Stimulated activated naive CD4-positive, alpha-beta T cell (primary cell): ENCODE data around the gene RIPOR3.
"Not testable (repeated sequence)": the region's sequence is repeated elsewhere in the genome, so short reads cannot be mapped to it uniquely, and the experiment has no call there.

Experiments
- DNase-seq, 6 experiments: peaks; one replicate each; lab custom pipeline; 2025; lab: John Stamatoyannopoulos, UW

Gene RIPOR3

GRCh38 chr20:50724851-50725723, 33.7 kb upstream of the RIPOR3 start:
- DNase-seq = no peak

DNA sequence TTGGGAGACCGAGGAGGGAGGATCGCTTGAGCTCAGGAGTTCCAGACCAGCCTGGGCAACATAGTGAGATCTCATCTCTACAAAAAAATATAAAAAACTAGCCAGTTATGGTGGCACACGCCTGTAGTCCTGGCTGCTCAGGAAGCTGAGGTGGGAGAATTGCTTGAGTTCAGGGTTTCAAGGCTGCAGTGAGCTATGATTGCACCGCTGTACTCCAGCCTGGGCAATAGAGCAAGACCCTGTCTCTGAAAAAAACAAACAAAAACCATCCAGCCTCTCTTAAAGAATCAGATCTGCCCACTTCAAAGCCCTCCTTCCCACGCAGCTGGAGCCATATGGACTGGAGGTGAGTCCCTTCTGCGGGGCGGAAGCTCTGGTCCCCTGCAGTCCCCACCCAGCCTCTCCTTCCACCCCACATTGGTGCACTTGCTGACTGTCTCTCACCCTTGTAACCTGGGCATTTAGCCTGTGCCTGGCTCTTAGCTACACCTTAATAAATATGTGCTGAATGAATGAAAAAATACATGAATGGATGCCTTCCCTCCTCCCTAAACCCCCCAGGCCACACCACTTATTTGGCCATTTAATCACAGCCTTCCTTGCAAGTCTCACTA, 32.9 kb upstream of the RIPOR3 start:
- no peak for DNase-seq

- DNase-seq = no peak
These were observed 32.3 kb upstream of the RIPOR3 start for GRCh38 chr20:50723672-50724071.

- DNase-seq = no peak
These were observed 31.2 kb upstream of the RIPOR3 start for GRCh38 chr20:50722424-50723155.

DNA sequence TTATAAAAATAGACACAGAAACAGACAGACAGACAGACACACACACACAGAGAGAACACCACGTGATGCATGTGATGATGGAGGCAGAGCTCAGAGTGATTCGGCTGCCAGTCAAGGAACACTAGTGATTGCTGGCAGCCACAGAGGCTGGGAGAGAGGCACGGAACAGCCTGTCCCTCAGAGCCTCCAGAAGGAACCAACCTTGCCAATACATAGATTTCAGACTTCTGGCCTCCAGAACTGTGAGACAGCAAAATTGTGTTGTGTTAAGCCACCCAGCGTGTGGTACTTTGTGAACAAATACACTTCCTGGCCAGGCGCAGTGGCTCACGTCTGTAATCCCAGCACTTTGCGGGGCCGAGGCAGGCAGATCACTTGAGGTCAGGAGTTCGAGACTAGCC, 30.5 kb upstream of the RIPOR3 start:
- DNase-seq = no peak

GRCh38 chr20:50720582-50720981, 29.2 kb upstream of the RIPOR3 start:
- DNase-seq = no peak

- DNase-seq = no peak
These were observed 28.7 kb upstream of the RIPOR3 start for GRCh38 chr20:50720026-50720425.

DNA sequence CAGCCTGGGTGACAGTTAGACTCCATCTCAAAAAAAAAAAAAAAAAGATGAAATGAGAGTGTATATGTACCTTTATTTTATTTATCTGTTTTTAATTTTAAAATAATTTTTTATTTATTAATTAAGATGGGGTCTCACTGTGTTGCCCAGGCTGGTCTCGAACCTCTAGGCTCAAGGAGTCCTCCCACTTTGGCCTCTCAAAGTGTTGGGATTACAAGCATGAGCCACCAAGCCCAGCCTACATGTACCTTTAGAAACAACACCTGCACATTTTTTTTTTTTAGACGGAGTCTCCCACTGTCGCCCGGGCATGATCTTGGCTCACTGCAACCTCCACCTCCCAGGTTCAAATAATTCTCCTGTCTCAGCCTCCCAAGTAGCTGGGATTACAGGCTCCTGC, 28.0 kb upstream of the RIPOR3 start:
- DNase-seq = no peak

DNA sequence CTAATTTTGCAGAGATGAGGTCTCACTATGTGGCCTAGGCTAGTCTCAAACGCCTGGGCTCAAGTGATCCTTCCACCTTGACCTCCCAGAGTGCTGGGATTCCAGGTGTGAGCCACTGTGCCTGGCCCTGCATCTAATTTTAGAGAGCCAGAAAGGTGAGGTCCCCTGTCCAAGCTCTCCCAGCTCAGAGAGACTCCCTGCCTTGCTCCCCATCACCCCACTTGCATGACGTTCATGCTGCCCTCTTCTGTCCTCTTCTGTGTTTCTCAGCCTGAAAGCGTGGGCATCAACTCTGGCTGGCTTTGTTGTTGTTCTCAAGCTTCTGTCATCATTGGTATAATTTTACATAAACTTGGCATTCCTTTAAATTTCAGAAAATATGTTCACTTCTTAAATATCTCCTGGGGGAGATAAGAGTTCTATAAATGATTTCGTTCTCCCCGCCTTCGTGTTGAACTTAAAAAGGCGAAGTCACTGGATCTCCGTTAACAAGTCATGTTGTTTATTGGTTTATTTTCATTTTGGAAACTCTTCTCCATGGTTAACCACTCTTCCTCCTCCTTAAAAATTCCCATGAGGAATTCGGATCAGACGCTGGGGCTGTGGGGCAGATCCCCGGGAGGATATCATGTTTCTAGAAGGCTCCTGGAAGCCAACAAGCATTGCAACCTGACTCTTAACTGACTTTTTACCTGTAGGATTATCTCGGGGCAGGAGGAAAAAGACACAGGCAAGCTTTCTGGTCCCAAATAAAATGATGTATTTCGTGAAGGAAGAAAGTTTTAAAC, 26.8 kb upstream of the RIPOR3 start:
- no peak for DNase-seq

- no peak for DNase-seq
These were observed 26.0 kb upstream of the RIPOR3 start for GRCh38 chr20:50717312-50717711.

- no peak for DNase-seq
These were observed 25.2 kb upstream of the RIPOR3 start for GRCh38 chr20:50716518-50716917.

DNA sequence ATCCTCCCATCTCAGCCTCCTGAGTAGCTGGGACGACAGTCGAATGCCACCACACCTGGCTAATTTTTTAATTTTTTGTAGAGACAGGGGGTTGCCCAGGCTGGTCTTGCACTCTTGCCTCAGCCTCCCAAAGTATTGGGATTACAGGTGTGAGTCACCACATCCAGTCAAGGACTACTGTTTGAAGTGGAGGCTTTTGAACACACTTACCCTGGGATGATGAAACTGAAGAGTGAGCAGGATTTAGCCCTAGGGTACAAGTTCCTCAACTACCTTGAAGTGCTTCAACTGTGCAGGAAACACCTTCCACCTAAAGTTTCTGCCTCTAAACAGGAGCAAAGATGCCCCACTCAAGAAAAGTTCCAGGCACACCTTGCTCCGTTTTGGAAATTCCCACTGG, 24.4 kb upstream of the RIPOR3 start:
- no peak for DNase-seq

DNA sequence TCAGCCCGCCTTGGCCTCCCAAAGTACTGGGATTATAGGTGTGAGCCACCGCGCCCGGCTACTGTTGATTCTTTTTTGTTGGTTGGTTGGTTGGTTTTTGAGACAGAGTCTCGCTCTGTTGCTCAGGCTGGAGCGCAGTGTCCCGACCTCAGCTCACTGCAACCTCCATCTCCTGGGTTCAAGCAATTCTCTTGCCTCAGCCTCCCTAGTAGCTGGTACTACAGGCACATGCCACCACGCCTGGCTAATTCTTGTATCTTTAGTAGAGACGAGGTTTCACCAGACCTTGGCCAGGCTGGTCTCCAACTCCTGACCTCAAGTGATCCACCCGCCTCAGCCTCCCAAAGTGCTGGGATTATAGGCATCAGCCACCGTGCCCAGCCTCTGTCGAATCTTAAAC, 23.1 kb upstream of the RIPOR3 start:
- DNase-seq = not testable (repeated sequence)

- DNase-seq = no peak
These were observed 22.3 kb upstream of the RIPOR3 start for GRCh38 chr20:50713657-50714101.

DNA sequence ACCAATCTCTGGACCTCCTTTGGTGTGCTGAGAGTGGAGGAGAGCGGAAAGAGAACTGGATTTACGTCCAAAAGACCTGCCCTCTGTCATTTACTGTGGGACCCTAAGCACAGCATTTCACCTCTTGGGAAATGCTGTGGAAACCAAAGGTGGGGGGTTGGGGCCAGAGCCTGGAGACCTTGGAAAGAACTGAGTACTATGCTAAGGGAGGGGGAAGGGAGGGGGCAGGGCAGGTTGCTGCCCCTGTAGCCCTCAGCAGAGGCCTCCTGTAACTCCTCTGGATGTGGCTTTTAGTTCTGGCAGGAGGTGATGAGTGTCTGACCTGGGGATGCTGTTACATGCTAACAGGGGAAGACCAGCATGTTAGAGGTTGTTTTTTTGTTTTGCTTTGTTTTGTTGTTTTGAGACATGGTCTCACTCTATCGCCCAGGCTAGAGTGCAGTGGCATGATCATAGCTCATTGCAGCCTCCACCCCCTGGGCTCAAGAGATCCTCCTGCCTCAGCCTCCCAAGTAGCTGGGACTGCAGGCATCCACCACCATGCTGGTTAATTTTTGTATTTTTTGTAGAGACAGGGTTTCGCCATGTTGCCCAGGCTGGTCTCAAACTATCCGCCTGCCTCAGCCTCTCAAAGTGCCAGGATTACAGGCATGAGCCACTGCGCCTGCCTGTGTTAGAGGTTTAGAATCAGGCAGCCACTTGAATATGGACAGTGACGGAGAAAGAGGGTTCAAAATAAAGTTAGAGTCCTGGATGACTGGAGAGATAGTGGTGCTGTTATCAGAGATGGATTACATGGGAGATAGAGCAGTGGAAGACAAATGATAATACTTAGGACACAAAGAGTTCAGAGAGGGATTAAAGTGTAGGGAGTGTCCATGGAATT, 21.7 kb upstream of the RIPOR3 start:
- no peak for DNase-seq

DNA sequence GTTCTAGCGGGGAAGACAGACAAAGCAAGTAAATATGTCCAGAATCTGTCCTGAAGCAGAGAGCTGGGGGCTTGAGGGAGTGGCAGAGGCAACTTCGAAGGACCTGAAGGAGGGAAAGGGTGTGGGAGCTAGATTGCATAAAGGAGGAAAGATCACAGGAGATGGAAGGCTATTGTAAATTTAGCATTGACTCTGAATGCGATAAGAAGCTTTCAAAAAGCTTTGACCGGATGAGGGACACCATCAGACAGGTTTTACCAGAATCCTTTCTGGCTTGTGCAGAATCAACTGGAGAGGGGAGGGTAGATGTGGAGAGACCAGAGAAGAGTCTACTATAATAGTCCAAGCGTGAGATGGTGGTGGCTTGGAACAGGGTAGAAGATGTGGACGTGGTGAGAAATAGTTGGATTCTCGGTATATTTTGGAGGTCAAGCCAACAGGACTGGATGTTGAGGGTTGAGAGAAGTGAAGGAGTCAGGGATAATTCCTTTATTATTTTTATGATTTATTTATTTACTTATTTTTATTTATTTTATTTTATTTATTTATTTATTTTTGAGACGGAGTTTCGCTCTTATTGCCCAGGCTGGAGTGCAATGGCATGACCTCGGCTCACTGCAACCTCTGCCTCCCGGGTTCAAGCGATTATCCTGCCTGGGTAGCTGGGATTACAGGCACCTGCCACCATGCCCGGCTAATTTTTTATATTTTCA, 19.9 kb upstream of the RIPOR3 start:
- DNase-seq = no peak

GRCh38 chr20:50710492-50711063, 19.2 kb upstream of the RIPOR3 start:
- no peak for DNase-seq

- no peak for DNase-seq
These were observed 18.3 kb upstream of the RIPOR3 start for GRCh38 chr20:50709636-50709973.

GRCh38 chr20:50708845-50709635, 17.7 kb upstream of the RIPOR3 start:
- no peak for DNase-seq
